WTC11 (cell line): ENCODE measurements around the gene GPRC5B. TPM values are rescaled to one million over a fixed set of nuclear protein-coding genes. Genes with fewer than 3 reads are reported as not detected.

Experiments used
- ATAC-seq: fragments of 200-7000 bp; cut with Tn5 transposase; 2 replicates; pipeline ENCODE4 v1.10.0; 2021; ENCODE audit warnings: mild to moderate bottlenecking, moderate library complexity
- CTCF ChIA-PET: fragments of 300-600 bp; sonication (Branson Sonifier 250); formaldehyde crosslinking; loops from one replicate; lab custom pipeline; 2021; ENCODE audit warnings: antibody characterized with exemption; lab: Charles Lee
- POLR2A ChIA-PET: fragments of 350-600 bp; sonication (Branson Sonifier 250); formaldehyde crosslinking; loops from one replicate; lab custom pipeline; 2021; ENCODE audit warnings: antibody characterized with exemption; lab: Charles Lee
- DNase-seq: peaks from one replicate; pipeline ENCODE4 v3.0.0; 2021; ENCODE audit warnings: low spot score
- H3K27ac Mint-ChIP-seq: 2 replicates; pipeline ENCODE4 v1.8.0; 2021; ENCODE audit warnings: mixed read lengths
- H3K27me3 Mint-ChIP-seq: 2 replicates; pipeline ENCODE4 v1.8.0; 2021; ENCODE audit warnings: low read depth, mild to moderate bottlenecking, moderate library complexity, mixed read lengths
- H3K36me3 Mint-ChIP-seq: 2 replicates; pipeline ENCODE4 v1.8.0; 2021; ENCODE audit warnings: mixed read lengths
- H3K4me1 Mint-ChIP-seq: 2 replicates; pipeline ENCODE4 v1.8.0; 2022; ENCODE audit warnings: mixed read lengths
- H3K4me3 Mint-ChIP-seq: 2 replicates; pipeline ENCODE4 v1.8.0; 2021; ENCODE audit warnings: mild to moderate bottlenecking, moderate library complexity, mixed read lengths
- H3K9me3 Mint-ChIP-seq: 2 replicates; pipeline ENCODE4 v1.8.0; 2021; ENCODE audit warnings: mixed read lengths
- CBFB ChIP-seq: sonication (generic); formaldehyde crosslinking; IDR thresholded peaks from 2 replicates; pipeline ENCODE4 v1.8.1; 2022; ENCODE audit warnings: mild to moderate bottlenecking, low read depth, missing genetic modification reagents
- HMGA2 ChIP-seq: fragments of 250-450 bp; sonication (Bioruptor Pico); IDR thresholded peaks from 2 replicates; pipeline ENCODE4 v1.4.0; 2021; ENCODE audit warnings: mild to moderate bottlenecking, moderate library complexity
- IRF2 ChIP-seq: sonication (generic); formaldehyde crosslinking; IDR thresholded peaks from 2 replicates; pipeline ENCODE4 v1.8.0; 2022; ENCODE audit warnings: low read depth, missing genetic modification reagents, borderline replicate concordance
- NFYB ChIP-seq: sonication (generic); formaldehyde crosslinking; conservative IDR thresholded peaks from 2 replicates; pipeline ENCODE4 v1.8.0; 2022; ENCODE audit warnings: low read depth, missing genetic modification reagents
- NR1H2 ChIP-seq: sonication (generic); formaldehyde crosslinking; IDR thresholded peaks from 2 replicates; pipeline ENCODE4 v1.9.0; 2021; ENCODE audit warnings: mild to moderate bottlenecking, moderate library complexity, missing genetic modification reagents
- SOX15 ChIP-seq: fragments of 250-450 bp; sonication (Bioruptor Pico); IDR thresholded peaks from 2 replicates; pipeline ENCODE4 v1.9.0; 2021; ENCODE audit warnings: mild to moderate bottlenecking
- TCF7 ChIP-seq: sonication (generic); formaldehyde crosslinking; IDR thresholded peaks from 2 replicates; pipeline ENCODE4 v1.8.0; 2022; ENCODE audit warnings: mild to moderate bottlenecking, low read depth, missing genetic modification reagents, moderate library complexity
- TEAD4 ChIP-seq: sonication (generic); formaldehyde crosslinking; IDR thresholded peaks from 2 replicates; pipeline ENCODE4 v1.8.0; 2022; ENCODE audit warnings: mild to moderate bottlenecking, missing genetic modification reagents
- ZNF138 ChIP-seq: sonication (generic); formaldehyde crosslinking; conservative IDR thresholded peaks from 2 replicates; pipeline ENCODE4 v1.8.1; 2022; ENCODE audit warnings: mild to moderate bottlenecking, moderate library complexity, missing genetic modification reagents
- ZNF317 ChIP-seq: sonication (generic); formaldehyde crosslinking; IDR thresholded peaks from 2 replicates; pipeline ENCODE4 v1.8.1; 2023; ENCODE audit warnings: low read depth, mild to moderate bottlenecking, moderate library complexity, missing genetic modification reagents, borderline replicate concordance
- ZNF396 ChIP-seq: fragments of 250-450 bp; sonication (Bioruptor Pico); IDR thresholded peaks from 2 replicates; pipeline ENCODE4 v1.8.0; 2021; ENCODE audit warnings: mild to moderate bottlenecking, moderate library complexity, borderline replicate concordance
- ZNF423 ChIP-seq: fragments of 250-450 bp; sonication (Bioruptor Pico); IDR thresholded peaks from 2 replicates; pipeline ENCODE4 v2.1.2; 2022; ENCODE audit warnings: mild to moderate bottlenecking, moderate library complexity
- total RNA-seq: library from RNA; stranded (reverse); gene quantifications from 3 replicates; pipeline ENCODE4 v1.2.3, GENCODE V29; 2021
- TF ChIP-seq, protein P1 (sequence below): sonication (generic); formaldehyde crosslinking; IDR thresholded peaks from 2 replicates; pipeline ENCODE4 v1.8.1; 2023; ENCODE audit warnings: mild to moderate bottlenecking, missing genetic modification reagents, moderate library complexity
- TF ChIP-seq, protein P2 (sequence below): sonication (generic); formaldehyde crosslinking; IDR thresholded peaks from 2 replicates; pipeline ENCODE4 v1.8.0; 2022; ENCODE audit warnings: missing genetic modification reagents
- TF ChIP-seq, protein P3 (sequence below): fragments of 250-450 bp; sonication (Bioruptor Pico); IDR thresholded peaks from 2 replicates; pipeline ENCODE4 v2.1.2; 2022; ENCODE audit warnings: mild to moderate bottlenecking, moderate library complexity
- TF ChIP-seq, protein P4 (sequence below): sonication (generic); formaldehyde crosslinking; IDR thresholded peaks from 2 replicates; pipeline ENCODE4 v1.8.1; 2022; ENCODE audit warnings: missing genetic modification reagents, borderline replicate concordance
- TF ChIP-seq, protein P5 (sequence below): sonication (generic); formaldehyde crosslinking; IDR thresholded peaks from 2 replicates; pipeline ENCODE4 v1.8.0; 2022; ENCODE audit warnings: mild to moderate bottlenecking, missing genetic modification reagents
- TF ChIP-seq, protein P6 (sequence below): sonication (generic); formaldehyde crosslinking; conservative IDR thresholded peaks from 2 replicates; pipeline ENCODE4 v1.8.1; 2023; ENCODE audit warnings: mild to moderate bottlenecking, low read depth, missing genetic modification reagents, moderate library complexity

Gene GPRC5B
- total RNA-seq, 1 experiment from 2014 or later: 104 TPM

DNA sequence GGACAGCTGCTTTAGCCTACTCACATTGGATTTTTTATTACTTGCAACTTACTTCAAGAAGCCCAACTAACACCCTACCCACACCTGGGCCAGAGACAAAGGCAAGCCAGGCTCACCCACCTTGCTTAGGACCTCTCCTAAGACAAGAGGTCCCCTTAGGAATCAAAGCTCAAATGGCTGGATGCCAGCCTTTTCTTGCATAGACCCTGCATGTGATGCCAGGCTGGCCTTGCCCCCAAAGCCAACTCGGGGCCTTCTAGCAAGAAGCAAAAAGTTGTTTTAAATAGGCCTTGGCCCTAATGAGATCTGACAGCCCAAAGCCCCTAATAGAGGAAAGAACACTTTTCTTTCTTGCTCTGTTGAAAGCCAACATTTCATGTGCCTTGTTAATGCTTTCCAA, 20.7 kb downstream of the GPRC5B start:
- CTCF ChIA-PET: interaction anchor here (1.8 kb wide), 1 partner anchor 280 kb away, joined by 5 read pairs; no protein-coding TSS in a partner anchor
- TF ChIP-seq HMGA2 (CRISPR knock-in tag) (no peak), IRF2 (no peak), ZNF423 (CRISPR knock-in tag) (no peak), TEAD4 (CRISPR knock-in tag) (no peak), NR1H2 (CRISPR knock-in tag) (no peak), CBFB (CRISPR knock-in tag) (no peak), SOX15 (CRISPR knock-in tag) (no peak), ZNF317 (CRISPR knock-in tag) (no peak), NFYB (CRISPR knock-in tag) (no peak), TCF7 (CRISPR knock-in tag) (no peak), ZNF138 (CRISPR knock-in tag) (no peak), ZNF396 (CRISPR knock-in tag) (no peak)
- TF ChIP-seq, protein P1, sequence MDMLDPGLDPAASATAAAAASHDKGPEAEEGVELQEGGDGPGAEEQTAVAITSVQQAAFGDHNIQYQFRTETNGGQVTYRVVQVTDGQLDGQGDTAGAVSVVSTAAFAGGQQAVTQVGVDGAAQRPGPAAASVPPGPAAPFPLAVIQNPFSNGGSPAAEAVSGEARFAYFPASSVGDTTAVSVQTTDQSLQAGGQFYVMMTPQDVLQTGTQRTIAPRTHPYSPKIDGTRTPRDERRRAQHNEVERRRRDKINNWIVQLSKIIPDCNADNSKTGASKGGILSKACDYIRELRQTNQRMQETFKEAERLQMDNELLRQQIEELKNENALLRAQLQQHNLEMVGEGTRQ (CRISPR knock-in tag): no peak
- TF ChIP-seq, protein P2, sequence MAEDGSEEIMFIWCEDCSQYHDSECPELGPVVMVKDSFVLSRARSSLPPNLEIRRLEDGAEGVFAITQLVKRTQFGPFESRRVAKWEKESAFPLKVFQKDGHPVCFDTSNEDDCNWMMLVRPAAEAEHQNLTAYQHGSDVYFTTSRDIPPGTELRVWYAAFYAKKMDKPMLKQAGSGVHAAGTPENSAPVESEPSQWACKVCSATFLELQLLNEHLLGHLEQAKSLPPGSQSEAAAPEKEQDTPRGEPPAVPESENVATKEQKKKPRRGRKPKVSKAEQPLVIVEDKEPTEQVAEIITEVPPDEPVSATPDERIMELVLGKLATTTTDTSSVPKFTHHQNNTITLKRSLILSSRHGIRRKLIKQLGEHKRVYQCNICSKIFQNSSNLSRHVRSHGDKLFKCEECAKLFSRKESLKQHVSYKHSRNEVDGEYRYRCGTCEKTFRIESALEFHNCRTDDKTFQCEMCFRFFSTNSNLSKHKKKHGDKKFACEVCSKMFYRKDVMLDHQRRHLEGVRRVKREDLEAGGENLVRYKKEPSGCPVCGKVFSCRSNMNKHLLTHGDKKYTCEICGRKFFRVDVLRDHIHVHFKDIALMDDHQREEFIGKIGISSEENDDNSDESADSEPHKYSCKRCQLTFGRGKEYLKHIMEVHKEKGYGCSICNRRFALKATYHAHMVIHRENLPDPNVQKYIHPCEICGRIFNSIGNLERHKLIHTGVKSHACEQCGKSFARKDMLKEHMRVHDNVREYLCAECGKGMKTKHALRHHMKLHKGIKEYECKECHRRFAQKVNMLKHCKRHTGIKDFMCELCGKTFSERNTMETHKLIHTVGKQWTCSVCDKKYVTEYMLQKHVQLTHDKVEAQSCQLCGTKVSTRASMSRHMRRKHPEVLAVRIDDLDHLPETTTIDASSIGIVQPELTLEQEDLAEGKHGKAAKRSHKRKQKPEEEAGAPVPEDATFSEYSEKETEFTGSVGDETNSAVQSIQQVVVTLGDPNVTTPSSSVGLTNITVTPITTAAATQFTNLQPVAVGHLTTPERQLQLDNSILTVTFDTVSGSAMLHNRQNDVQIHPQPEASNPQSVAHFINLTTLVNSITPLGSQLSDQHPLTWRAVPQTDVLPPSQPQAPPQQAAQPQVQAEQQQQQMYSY (CRISPR knock-in tag): no peak
- TF ChIP-seq, protein P3, sequence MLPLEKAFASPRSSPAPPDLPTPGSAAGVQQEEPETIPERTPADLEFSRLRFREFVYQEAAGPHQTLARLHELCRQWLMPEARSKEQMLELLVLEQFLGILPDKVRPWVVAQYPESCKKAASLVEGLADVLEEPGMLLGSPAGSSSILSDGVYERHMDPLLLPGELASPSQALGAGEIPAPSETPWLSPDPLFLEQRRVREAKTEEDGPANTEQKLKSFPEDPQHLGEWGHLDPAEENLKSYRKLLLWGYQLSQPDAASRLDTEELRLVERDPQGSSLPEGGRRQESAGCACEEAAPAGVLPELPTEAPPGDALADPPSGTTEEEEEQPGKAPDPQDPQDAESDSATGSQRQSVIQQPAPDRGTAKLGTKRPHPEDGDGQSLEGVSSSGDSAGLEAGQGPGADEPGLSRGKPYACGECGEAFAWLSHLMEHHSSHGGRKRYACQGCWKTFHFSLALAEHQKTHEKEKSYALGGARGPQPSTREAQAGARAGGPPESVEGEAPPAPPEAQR (CRISPR knock-in tag): no peak
- TF ChIP-seq, protein P4, sequence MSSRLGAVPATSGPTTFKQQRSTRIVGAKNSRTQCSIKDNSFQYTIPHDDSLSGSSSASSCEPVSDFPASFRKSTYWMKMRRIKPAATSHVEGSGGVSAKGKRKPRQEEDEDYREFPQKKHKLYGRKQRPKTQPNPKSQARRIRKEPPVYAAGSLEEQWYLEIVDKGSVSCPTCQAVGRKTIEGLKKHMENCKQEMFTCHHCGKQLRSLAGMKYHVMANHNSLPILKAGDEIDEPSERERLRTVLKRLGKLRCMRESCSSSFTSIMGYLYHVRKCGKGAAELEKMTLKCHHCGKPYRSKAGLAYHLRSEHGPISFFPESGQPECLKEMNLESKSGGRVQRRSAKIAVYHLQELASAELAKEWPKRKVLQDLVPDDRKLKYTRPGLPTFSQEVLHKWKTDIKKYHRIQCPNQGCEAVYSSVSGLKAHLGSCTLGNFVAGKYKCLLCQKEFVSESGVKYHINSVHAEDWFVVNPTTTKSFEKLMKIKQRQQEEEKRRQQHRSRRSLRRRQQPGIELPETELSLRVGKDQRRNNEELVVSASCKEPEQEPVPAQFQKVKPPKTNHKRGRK: no peak
- TF ChIP-seq, protein P5, sequence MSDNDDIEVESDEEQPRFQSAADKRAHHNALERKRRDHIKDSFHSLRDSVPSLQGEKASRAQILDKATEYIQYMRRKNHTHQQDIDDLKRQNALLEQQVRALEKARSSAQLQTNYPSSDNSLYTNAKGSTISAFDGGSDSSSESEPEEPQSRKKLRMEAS: no peak
- TF ChIP-seq, protein P6, sequence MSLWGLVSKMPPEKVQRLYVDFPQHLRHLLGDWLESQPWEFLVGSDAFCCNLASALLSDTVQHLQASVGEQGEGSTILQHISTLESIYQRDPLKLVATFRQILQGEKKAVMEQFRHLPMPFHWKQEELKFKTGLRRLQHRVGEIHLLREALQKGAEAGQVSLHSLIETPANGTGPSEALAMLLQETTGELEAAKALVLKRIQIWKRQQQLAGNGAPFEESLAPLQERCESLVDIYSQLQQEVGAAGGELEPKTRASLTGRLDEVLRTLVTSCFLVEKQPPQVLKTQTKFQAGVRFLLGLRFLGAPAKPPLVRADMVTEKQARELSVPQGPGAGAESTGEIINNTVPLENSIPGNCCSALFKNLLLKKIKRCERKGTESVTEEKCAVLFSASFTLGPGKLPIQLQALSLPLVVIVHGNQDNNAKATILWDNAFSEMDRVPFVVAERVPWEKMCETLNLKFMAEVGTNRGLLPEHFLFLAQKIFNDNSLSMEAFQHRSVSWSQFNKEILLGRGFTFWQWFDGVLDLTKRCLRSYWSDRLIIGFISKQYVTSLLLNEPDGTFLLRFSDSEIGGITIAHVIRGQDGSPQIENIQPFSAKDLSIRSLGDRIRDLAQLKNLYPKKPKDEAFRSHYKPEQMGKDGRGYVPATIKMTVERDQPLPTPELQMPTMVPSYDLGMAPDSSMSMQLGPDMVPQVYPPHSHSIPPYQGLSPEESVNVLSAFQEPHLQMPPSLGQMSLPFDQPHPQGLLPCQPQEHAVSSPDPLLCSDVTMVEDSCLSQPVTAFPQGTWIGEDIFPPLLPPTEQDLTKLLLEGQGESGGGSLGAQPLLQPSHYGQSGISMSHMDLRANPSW: no peak
- H3K4me1 Mint-ChIP-seq: peaks cover 66% of the 10 kb centered on the region
- H3K36me3 Mint-ChIP-seq: peaks cover 52% of the 10 kb centered on the region
- no peaks in the 10 kb centered on the region for H3K27me3 Mint-ChIP-seq
- POLR2A ChIA-PET: interaction anchor here (1.0 to 2.4 kb wide), 2 partner anchors 146 to 308 kb away, joined by 3 to 5 read pairs; partner anchors contain the start of genes IQCK, KNOP1 and VPS35L
- ATAC-seq (no peak), DNase-seq (no peak)
- no peaks in the 10 kb centered on the region for H3K9me3 Mint-ChIP-seq
- H3K4me3 Mint-ChIP-seq: no peak overlapping the region
- H3K27ac Mint-ChIP-seq: peak overlapping the region; percentile 76; the same call in 1 of the 2 replicates
